Psoas muscle (tissue), 8 donors: ENCODE data around the gene NXPE1. TPM values are rescaled to one million over a fixed set of nuclear protein-coding genes. Genes with fewer than 3 reads are reported as not detected.

Experiments used
- ATAC-seq, 4 donors: fragments of 200-7000 bp; cut with Tn5 transposase; one replicate each; pipeline ENCODE4 v1.9.1; 2020; ENCODE audit warnings: moderate library complexity in 3 of 4, mild to moderate bottlenecking in 2 of 4
- DNase-seq, 2 donors: peaks; one replicate each; pipeline ENCODE4 v3.0.0-alpha.2; 2020
- H3K27ac ChIP-seq: fragments of 200-600 bp; one replicate; pipeline ENCODE4 v1.8.0; 2022
- H3K27me3 ChIP-seq, 3 donors: fragments of 200-600 bp in 1 of 3; one replicate each; pipeline versions ENCODE4 v1.6.1 to v1.8.0; 2013 to 2022; ENCODE audit warnings: low read length in 2 of 3, mild to moderate bottlenecking in 2 of 3, moderate library complexity in 1 of 3; ENCODE audit not compliant: insufficient read depth in 3 of 3
- H3K36me3 ChIP-seq, 2 donors: fragments of 200-600 bp in 1 of 2; one replicate each; pipeline versions ENCODE4 v1.6.1 to v1.8.0; 2013 to 2022; ENCODE audit warnings: low read depth in 1 of 2, mild to moderate bottlenecking in 1 of 2, moderate library complexity in 1 of 2; ENCODE audit not compliant: insufficient read depth in 1 of 2
- H3K4me1 ChIP-seq: fragments of 200-600 bp; one replicate; pipeline ENCODE4 v1.8.0; 2022
- H3K4me3 ChIP-seq: fragments of 200-600 bp; one replicate; pipeline ENCODE4 v1.8.0; 2022; ENCODE audit warnings: mild to moderate bottlenecking
- H3K9me3 ChIP-seq: fragments of 200-600 bp; one replicate; pipeline ENCODE4 v1.8.0; 2022
- WGBS, 3 donors: extraction: QIAGEN DNeasy Blood & Tissue Kit; methylation state at CpG; one replicate each; pipeline versions ENCODE4 v1.1.6 to v1.1.7; 2013; 5-methylcytosine and 5-hydroxymethylcytosine counted together
- intact Hi-C, 2 donors: fragments of 100-400 bp; cut with DNase I; formaldehyde crosslinking; loops; one replicate each; pipeline versions ENCODE4 v1.11.0 to v1.14.2; 2022
- polyA plus RNA-seq, 3 donors: library from polyadenylated mRNA; stranded (reverse); fragments of 200-250 nt; gene quantifications; one replicate each; pipeline ENCODE4 v1.2.3, GENCODE V29; 2013
- total RNA-seq, 4 donors: library from RNA; stranded (reverse); fragmentation: NEBNext Ultra II Directional in 2 of 4; extraction: Animal tissue kit (Norgen Biotek cat#: 25700) in 2 of 4; gene quantifications; one replicate each; pipeline versions ENCODE4 v1.2.1 to v1.2.4, GENCODE V29; 2021 to 2023
- TF ChIP-seq, protein P1 (sequence below): fragments of 200-600 bp; IDR thresholded peaks from one replicate; pipeline ENCODE4 v1.8.0; 2022; ENCODE audit warnings: antibody characterized with exemption
- donor health status: healthy with polysubstance abuse.
- donor health status: DM: no; HTN: no; CAD: no; lungs with moderate emphysema.
- donor health status: Bipolar disorder and iron deficiency.
- donor health status: healthy.
- donor health status: DM: yes; HTN: yes; CAD: no.
- donor health status: DM: no; HTN: no; CAD: no.
- donor health status: DM: no; HTN: no; CAD: no.
- donor health status: DM: yes; HTN: yes; CAD: no.

NXPE1 gene
- total and polyA plus RNA-seq, 7 donors: 0.08 to 0.39 (median 0.20) TPM; not detected in 3

- 66 to 86% (median 76%) methylated on average over 4 of the region's 4 CpGs for WGBS, 3 donors
- TF ChIP-seq, protein P1, sequence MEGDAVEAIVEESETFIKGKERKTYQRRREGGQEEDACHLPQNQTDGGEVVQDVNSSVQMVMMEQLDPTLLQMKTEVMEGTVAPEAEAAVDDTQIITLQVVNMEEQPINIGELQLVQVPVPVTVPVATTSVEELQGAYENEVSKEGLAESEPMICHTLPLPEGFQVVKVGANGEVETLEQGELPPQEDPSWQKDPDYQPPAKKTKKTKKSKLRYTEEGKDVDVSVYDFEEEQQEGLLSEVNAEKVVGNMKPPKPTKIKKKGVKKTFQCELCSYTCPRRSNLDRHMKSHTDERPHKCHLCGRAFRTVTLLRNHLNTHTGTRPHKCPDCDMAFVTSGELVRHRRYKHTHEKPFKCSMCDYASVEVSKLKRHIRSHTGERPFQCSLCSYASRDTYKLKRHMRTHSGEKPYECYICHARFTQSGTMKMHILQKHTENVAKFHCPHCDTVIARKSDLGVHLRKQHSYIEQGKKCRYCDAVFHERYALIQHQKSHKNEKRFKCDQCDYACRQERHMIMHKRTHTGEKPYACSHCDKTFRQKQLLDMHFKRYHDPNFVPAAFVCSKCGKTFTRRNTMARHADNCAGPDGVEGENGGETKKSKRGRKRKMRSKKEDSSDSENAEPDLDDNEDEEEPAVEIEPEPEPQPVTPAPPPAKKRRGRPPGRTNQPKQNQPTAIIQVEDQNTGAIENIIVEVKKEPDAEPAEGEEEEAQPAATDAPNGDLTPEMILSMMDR: no peak
- no peak overlapping the region for H3K27ac ChIP-seq
- no peak for DNase-seq
- no peak overlapping the region for H3K4me3 ChIP-seq
- intact Hi-C loops: no loop called here
- H3K36me3 ChIP-seq: no peaks in the 10 kb centered on the region
- H3K9me3 ChIP-seq: no peaks in the 10 kb centered on the region
- peak; percentile 25 to 67 (median 58) for ATAC-seq
- no peaks in the 10 kb centered on the region for H3K27me3 ChIP-seq
- no peaks in the 10 kb centered on the region for H3K4me1 ChIP-seq
Measured at GRCh38 chr11:114551060-114551459, 8.6 kb downstream of the NXPE1 start.

DNA sequence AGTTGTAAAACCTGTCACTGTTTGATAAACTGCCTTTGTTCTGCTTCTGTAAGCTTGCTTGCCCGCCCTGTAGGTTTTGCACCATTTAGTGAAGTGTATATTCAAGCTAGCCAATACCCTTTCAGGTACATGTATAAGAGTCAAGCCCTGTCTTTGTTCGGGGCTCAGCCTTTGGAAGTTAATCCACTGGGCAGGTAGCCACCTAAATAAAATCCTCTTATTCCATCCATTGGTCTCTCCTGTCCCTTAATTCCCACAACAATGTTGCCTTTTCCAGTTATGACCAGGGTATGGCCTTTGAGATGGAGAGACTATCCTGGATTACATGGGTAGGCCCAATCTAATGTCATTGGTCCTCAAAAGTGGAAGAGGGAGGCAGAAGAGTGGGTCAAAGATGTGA lies 34.0 kb downstream of the NXPE1 start:
- no peaks in the 10 kb centered on the region for H3K4me1 ChIP-seq
- no peak overlapping the region for H3K27ac ChIP-seq
- DNase-seq (no peak), ATAC-seq (no peak)
- 72 to 74% (median 73%) methylated on average over 2 of the region's 2 CpGs for WGBS, 3 donors
- no peaks in the 10 kb centered on the region for H3K9me3 ChIP-seq
- no peaks in the 10 kb centered on the region for H3K36me3 ChIP-seq
- TF ChIP-seq, protein P1: no peak
- no peak overlapping the region for H3K4me3 ChIP-seq
- intact Hi-C loops: no loop called here
- no peaks in the 10 kb centered on the region for H3K27me3 ChIP-seq

DNA sequence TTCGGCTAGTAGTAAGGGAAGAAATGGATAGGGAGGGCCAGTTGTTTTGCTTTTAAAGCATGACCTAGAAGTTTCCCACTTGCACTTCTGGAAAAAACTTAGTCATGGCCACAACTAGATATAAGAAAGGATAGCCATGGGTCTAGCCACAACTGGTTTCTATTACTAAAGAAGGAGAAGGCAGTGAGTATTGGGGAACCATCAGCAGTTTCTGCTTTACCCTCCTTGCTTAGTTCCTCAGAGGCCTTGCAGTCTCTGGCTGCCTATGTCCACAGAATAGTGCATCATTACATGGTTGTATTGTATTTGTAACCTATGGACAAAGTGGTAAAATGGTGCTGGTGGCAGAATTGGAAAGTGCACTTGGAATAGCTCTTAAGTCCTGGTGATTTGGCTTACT lies 35.6 kb downstream of the NXPE1 start:
- no peaks in the 10 kb centered on the region for H3K36me3 ChIP-seq
- no peak overlapping the region for H3K27ac ChIP-seq
- WGBS, 3 donors: 80 to 96% (median 91%) methylated on average over 1 of the region's 1 CpG
- H3K27me3 ChIP-seq: no peaks in the 10 kb centered on the region
- H3K4me1 ChIP-seq: no peaks in the 10 kb centered on the region
- intact Hi-C loops: no loop called here
- ATAC-seq: no peak
- no peaks in the 10 kb centered on the region for H3K9me3 ChIP-seq
- no peak overlapping the region for H3K4me3 ChIP-seq
- TF ChIP-seq, protein P1: no peak
- no peak for DNase-seq

DNA sequence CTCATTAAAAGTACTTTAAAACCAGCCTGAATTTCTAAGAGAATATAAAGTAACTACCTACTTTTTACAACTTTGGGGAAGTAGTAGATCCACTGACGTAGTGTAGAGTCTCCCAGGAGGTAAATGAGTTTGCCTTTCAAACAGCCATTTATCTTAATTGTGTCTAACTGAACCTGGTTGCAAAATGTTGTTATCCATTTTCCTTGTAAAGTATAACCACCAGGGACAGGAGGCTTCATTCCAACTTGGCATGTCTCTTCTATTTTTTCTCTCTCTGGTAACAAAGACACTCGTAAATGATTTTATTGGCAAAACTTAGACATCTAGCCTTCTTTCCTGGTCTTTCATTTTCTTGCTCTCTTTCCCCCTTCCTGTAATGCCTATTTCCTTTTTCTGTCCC lies 36.9 kb downstream of the NXPE1 start:
- TF ChIP-seq, protein P1: no peak

GRCh38 chr11:114511538-114511937 lies 48.1 kb downstream of the NXPE1 start:
- Histone ChIP-seq H3K4me3 (no peak overlapping the region), H3K27ac (no peak overlapping the region), H3K27me3 (no peaks in the 10 kb centered on the region), H3K36me3 (no peaks in the 10 kb centered on the region), H3K9me3 (no peaks in the 10 kb centered on the region), H3K4me1 (no peaks in the 10 kb centered on the region)
- intact Hi-C loops: no loop called here
- no peak for DNase-seq
- ATAC-seq: no peak
- TF ChIP-seq, protein P1: no peak
- 83 to 86% (median 86%) methylated on average over 2 of the region's 2 CpGs for WGBS, 3 donors

More for the DNA sequence above, 36.9 kb downstream of the NXPE1 start:
- no peaks in the 10 kb centered on the region for H3K36me3 ChIP-seq
- H3K4me1 ChIP-seq: no peaks in the 10 kb centered on the region
- no peaks in the 10 kb centered on the region for H3K9me3 ChIP-seq
- DNase-seq (no peak), ATAC-seq (no peak)
- H3K27me3 ChIP-seq: no peaks in the 10 kb centered on the region
- no peak overlapping the region for H3K4me3 ChIP-seq
- intact Hi-C loops: no loop called here
- no peak overlapping the region for H3K27ac ChIP-seq
- 43 to 57% (median 55%) methylated on average over 2 of the region's 2 CpGs for WGBS, 3 donors
